ENCODE measurements around the gene GEMIN7. TPM values are rescaled to one million over a fixed set of nuclear protein-coding genes. Genes with fewer than 3 reads are reported as not detected.

Gene GEMIN7
- total and polyA plus RNA-seq, 2 experiments from 2014 or later: 49.6 to 90.5 TPM

DNA sequence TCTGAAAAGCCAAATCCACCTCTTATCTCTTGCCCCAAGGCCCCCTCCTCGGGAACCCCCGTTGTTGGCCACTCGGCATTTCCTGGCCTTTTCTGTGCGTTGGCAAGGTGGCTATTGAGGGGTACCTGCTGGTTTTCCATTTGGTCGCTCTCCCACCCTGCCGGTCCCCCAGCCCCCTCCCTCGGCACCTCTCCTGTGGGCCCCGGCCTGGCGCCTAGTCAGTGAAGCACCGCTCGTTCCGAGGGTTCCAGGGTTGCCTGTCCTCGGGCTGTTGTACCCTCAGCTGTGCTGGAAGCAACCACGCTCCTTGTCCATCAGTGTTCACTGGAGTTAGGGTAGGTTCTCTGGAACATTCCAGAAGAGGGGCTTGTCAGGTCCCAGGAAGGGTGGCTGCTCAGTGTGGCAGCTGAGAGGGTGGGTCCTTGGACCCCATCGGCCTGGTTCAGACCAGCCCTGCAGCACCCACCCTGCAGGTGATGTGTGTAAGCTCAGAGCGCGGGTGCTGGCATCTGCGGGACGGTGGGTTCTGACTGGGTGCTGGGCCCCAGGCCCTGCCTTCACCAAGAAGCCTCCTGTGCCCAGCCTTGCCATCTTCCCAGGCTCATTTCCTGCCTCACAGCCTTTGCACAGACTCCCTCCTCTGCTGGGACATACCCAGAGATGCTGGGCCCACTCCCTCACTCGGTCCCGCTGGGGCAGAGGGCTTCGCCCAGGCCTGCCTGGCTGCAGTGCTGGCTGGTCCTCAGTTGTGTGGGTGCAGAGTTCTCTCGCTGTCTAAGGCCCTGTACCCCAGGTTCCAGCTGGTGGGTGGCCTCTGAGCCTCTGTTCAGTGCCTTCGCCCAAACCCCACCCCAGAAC lies 60.5 kb downstream of the GEMIN7 start:
- no peak for ATAC-seq
- peaks cover 24% of the 10 kb centered on the region for H3K4me1 Mint-ChIP-seq
- H4K20me1 ChIP-seq (replicated peaks; ENCODE audit: insufficient read depth): peaks cover 3% of the 10 kb centered on the region; the same call in 1 of the 2 replicates

DNA sequence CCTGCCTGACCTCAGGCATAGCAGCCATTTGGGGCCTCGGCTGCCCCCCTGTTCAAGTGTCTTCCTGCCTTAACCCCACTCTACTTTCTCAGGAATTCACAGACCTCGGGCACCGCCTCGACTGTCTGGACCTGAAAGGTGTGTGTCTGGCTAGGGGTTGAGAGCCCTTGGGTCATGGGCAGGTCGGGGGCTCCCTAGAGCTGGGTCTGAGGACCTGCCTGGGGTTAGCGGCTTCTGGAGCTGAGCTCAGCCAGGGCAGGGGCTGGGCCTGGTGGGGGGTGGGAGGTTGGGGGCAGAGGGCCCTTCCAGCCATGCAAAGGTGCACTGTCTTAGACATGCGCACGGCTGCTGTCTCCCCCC lies 61.1 kb downstream of the GEMIN7 start:
- no peak overlapping the region for H3K27ac Mint-ChIP-seq
- ATAC-seq: no peak

More for the DNA sequence above, 60.5 kb downstream of the GEMIN7 start:
- Histone ChIP-seq H3K4me2 (no peak overlapping the region), H2AFZ (no peak overlapping the region), H3F3A (replicated peaks; ENCODE audit: low read depth) (no peaks in the 10 kb centered on the region), H3K9me2 (ENCODE audit: insufficient read depth) (no peaks in the 10 kb centered on the region), H3K27me3 (ENCODE audit: insufficient read depth) (no peaks in the 10 kb centered on the region), H3K27ac (ENCODE audit: low read depth) (no peak overlapping the region), H3K4me1 (ENCODE audit: insufficient read depth) (peaks cover 15% of the 10 kb centered on the region; the same call in 1 of the 2 replicates), H3K4me3 (no peak overlapping the region), H3K79me2 (replicated peaks; ENCODE audit: insufficient read depth) (peaks cover 41% of the 10 kb centered on the region), H3K36me3 (ENCODE audit: insufficient read depth) (no peaks in the 10 kb centered on the region)
- H3K27ac Mint-ChIP-seq: no peak overlapping the region
- H3K4me3 Mint-ChIP-seq: no peak overlapping the region
- H3K36me3 Mint-ChIP-seq (ENCODE audit: low read depth): peaks cover 18% of the 10 kb centered on the region
- no peak for DNase-seq (ENCODE audit: low spot score)
- H3K27me3 Mint-ChIP-seq (ENCODE audit: insufficient read depth, low read depth, poor library complexity): peaks cover 15% of the 10 kb centered on the region
- no peaks in the 10 kb centered on the region; the same call in 2 of the 3 replicates for H3K9me3 Mint-ChIP-seq
- TF ChIP-seq JUNB (IDR thresholded peaks at IDR 0.05; ENCODE audit: unreplicated experiment) (no peak), CREB1 (CRISPR knock-in tag; IDR thresholded peaks at IDR 0.05; ENCODE audit: low read depth) (no peak)
- TF ChIP-seq, protein P1, sequence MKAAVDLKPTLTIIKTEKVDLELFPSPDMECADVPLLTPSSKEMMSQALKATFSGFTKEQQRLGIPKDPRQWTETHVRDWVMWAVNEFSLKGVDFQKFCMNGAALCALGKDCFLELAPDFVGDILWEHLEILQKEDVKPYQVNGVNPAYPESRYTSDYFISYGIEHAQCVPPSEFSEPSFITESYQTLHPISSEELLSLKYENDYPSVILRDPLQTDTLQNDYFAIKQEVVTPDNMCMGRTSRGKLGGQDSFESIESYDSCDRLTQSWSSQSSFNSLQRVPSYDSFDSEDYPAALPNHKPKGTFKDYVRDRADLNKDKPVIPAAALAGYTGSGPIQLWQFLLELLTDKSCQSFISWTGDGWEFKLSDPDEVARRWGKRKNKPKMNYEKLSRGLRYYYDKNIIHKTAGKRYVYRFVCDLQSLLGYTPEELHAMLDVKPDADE (IDR thresholded peaks at IDR 0.05): no peak

More for the DNA sequence above, 61.1 kb downstream of the GEMIN7 start:
- Mint-ChIP-seq H3K27me3 (ENCODE audit: insufficient read depth, low read depth, poor library complexity) (peaks cover 15% of the 10 kb centered on the region), H3K36me3 (ENCODE audit: low read depth) (peaks cover 18% of the 10 kb centered on the region), H3K4me1 (peaks cover 24% of the 10 kb centered on the region), H3K9me3 (no peaks in the 10 kb centered on the region; the same call in 2 of the 3 replicates), H3K4me3 (no peak overlapping the region)
- H3K79me2 ChIP-seq (replicated peaks; ENCODE audit: insufficient read depth): peaks cover 35% of the 10 kb centered on the region
- TF ChIP-seq ZNF331 (CRISPR knock-in tag; IDR thresholded peaks at IDR 0.05; ENCODE audit: low read depth) (no peak), EZH2phosphoT487 (IDR thresholded peaks at IDR 0.05; ENCODE audit: unreplicated experiment) (no peak), ZNF114 (CRISPR knock-in tag; IDR thresholded peaks at IDR 0.05) (no peak), EZH2 (IDR thresholded peaks at IDR 0.05; ENCODE audit: low read depth, unreplicated experiment) (no peak), STAT1 (IDR thresholded peaks at IDR 0.05; ENCODE audit: unreplicated experiment) (no peak), NANOG (IDR thresholded peaks at IDR 0.05; ENCODE audit: borderline replicate concordance) (no peak), CTCF (conservative IDR thresholded peaks at IDR 0.05; ENCODE audit: low read depth in 2 of 2) (no peak), POLR2AphosphoS5 (IDR thresholded peaks at IDR 0.05; ENCODE audit: low read depth) (no peak)
- TF ChIP-seq, protein P1 (IDR thresholded peaks at IDR 0.05): no peak
- TF ChIP-seq, protein P2, sequence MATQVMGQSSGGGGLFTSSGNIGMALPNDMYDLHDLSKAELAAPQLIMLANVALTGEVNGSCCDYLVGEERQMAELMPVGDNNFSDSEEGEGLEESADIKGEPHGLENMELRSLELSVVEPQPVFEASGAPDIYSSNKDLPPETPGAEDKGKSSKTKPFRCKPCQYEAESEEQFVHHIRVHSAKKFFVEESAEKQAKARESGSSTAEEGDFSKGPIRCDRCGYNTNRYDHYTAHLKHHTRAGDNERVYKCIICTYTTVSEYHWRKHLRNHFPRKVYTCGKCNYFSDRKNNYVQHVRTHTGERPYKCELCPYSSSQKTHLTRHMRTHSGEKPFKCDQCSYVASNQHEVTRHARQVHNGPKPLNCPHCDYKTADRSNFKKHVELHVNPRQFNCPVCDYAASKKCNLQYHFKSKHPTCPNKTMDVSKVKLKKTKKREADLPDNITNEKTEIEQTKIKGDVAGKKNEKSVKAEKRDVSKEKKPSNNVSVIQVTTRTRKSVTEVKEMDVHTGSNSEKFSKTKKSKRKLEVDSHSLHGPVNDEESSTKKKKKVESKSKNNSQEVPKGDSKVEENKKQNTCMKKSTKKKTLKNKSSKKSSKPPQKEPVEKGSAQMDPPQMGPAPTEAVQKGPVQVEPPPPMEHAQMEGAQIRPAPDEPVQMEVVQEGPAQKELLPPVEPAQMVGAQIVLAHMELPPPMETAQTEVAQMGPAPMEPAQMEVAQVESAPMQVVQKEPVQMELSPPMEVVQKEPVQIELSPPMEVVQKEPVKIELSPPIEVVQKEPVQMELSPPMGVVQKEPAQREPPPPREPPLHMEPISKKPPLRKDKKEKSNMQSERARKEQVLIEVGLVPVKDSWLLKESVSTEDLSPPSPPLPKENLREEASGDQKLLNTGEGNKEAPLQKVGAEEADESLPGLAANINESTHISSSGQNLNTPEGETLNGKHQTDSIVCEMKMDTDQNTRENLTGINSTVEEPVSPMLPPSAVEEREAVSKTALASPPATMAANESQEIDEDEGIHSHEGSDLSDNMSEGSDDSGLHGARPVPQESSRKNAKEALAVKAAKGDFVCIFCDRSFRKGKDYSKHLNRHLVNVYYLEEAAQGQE (IDR thresholded peaks at IDR 0.05; ENCODE audit: unreplicated experiment): no peak
- peaks cover 15% of the 10 kb centered on the region; the same call in 1 of the 2 replicates for H3K4me1 ChIP-seq (ENCODE audit: insufficient read depth)
- no peaks in the 10 kb centered on the region for H3K9me2 ChIP-seq (ENCODE audit: insufficient read depth)
- no peaks in the 10 kb centered on the region for H3K36me3 ChIP-seq (ENCODE audit: insufficient read depth)
- no peak overlapping the region for H3K4me3 ChIP-seq
- DNase-seq (ENCODE audit: low spot score): no peak
- no peak overlapping the region for H2AFZ ChIP-seq
- H3K27ac ChIP-seq (ENCODE audit: low read depth): no peak overlapping the region
- peaks cover 3% of the 10 kb centered on the region; the same call in 1 of the 2 replicates for H4K20me1 ChIP-seq (replicated peaks; ENCODE audit: insufficient read depth)
- no peaks in the 10 kb centered on the region for H3K27me3 ChIP-seq (ENCODE audit: insufficient read depth)
- no peaks in the 10 kb centered on the region for H3F3A ChIP-seq (replicated peaks; ENCODE audit: low read depth)
- no peak overlapping the region for H3K4me2 ChIP-seq

Measured in GM23338 (cell line).